ENCODE results near the gene GCKR.

The GCKR gene

GRCh38 chr2:27489498-27490397 lies 6.9 kb upstream of the GCKR start, which contains the start of gene IFT172:
IFT172 (minus strand) TSS chr2:27489743; CDS start chr2:27489653, 90 bp downstream.
- TF ChIP-seq REST (IDR thresholded peaks at IDR 0.05; ENCODE audit: insufficient read depth in 1 of 2, low read depth in 2 of 2, low read length in 2 of 2) (no peak), FOXP2 (optimal IDR thresholded peaks at IDR 0.05; ENCODE audit: borderline replicate concordance, extremely low read depth, extremely low read length, insufficient read depth) (peak; percentile 98), TAF1 (IDR thresholded peaks at IDR 0.05; ENCODE audit: borderline replicate concordance, insufficient read depth, low read length) (peak; percentile 41; the same call in 1 of the 2 replicates), POLR2AphosphoS5 (IDR thresholded peaks at IDR 0.05; ENCODE audit: low read depth, low read length) (peak; percentile 91), SIN3A (IDR thresholded peaks at IDR 0.05; ENCODE audit: borderline replicate concordance, insufficient read depth, low read length) (peak; percentile 79; the same call in 1 of the 2 replicates)

- TF ChIP-seq REST (IDR thresholded peaks at IDR 0.05; ENCODE audit: insufficient read depth in 1 of 2, low read depth in 2 of 2, low read length in 2 of 2) (no peak), SIN3A (IDR thresholded peaks at IDR 0.05; ENCODE audit: borderline replicate concordance, insufficient read depth, low read length) (no peak), TAF1 (IDR thresholded peaks at IDR 0.05; ENCODE audit: borderline replicate concordance, insufficient read depth, low read length) (no peak), POLR2AphosphoS5 (IDR thresholded peaks at IDR 0.05; ENCODE audit: low read depth, low read length) (no peak), FOXP2 (optimal IDR thresholded peaks at IDR 0.05; ENCODE audit: borderline replicate concordance, extremely low read depth, extremely low read length, insufficient read depth) (no peak)
Measured at GRCh38 chr2:27492557-27492956, 4.1 kb upstream of the GCKR start.

- TF ChIP-seq TAF1 (IDR thresholded peaks at IDR 0.05; ENCODE audit: borderline replicate concordance, insufficient read depth, low read length) (no peak), SIN3A (IDR thresholded peaks at IDR 0.05; ENCODE audit: borderline replicate concordance, insufficient read depth, low read length) (no peak)
Measured at GRCh38 chr2:27493948-27494283, 2.7 kb upstream of the GCKR start.

- TF ChIP-seq REST (IDR thresholded peaks at IDR 0.05; ENCODE audit: insufficient read depth in 1 of 2, low read depth in 2 of 2, low read length in 2 of 2) (no peak), SIN3A (IDR thresholded peaks at IDR 0.05; ENCODE audit: borderline replicate concordance, insufficient read depth, low read length) (no peak), POLR2AphosphoS5 (IDR thresholded peaks at IDR 0.05; ENCODE audit: low read depth, low read length) (no peak), TAF1 (IDR thresholded peaks at IDR 0.05; ENCODE audit: borderline replicate concordance, insufficient read depth, low read length) (no peak), FOXP2 (optimal IDR thresholded peaks at IDR 0.05; ENCODE audit: borderline replicate concordance, extremely low read depth, extremely low read length, insufficient read depth) (no peak)
Measured at GRCh38 chr2:27494284-27494943, 2.2 kb upstream of the GCKR start.

- TF ChIP-seq SIN3A (IDR thresholded peaks at IDR 0.05; ENCODE audit: borderline replicate concordance, insufficient read depth, low read length): no peak
- TF ChIP-seq REST (IDR thresholded peaks at IDR 0.05; ENCODE audit: insufficient read depth in 1 of 2, low read depth in 2 of 2, low read length in 2 of 2): no peak
- TF ChIP-seq POLR2AphosphoS5 (IDR thresholded peaks at IDR 0.05; ENCODE audit: low read depth, low read length): no peak
- no peak for TF ChIP-seq TAF1 (IDR thresholded peaks at IDR 0.05; ENCODE audit: borderline replicate concordance, insufficient read depth, low read length)
- TF ChIP-seq FOXP2 (optimal IDR thresholded peaks at IDR 0.05; ENCODE audit: borderline replicate concordance, extremely low read depth, extremely low read length, insufficient read depth): no peak
Measured at GRCh38 chr2:27494944-27495554, 1.6 kb upstream of the GCKR start, which contains the start of gene FNDC4. FNDC4 (minus strand) TSS chr2:27495200; CDS start chr2:27494679, 521 bp downstream.

Measured in PFSK-1 (cell line).